Measurements from ENCODE around the gene PUM2. TPM values are rescaled to one million over a fixed set of nuclear protein-coding genes. Genes with fewer than 3 reads are reported as not detected.

The PUM2 gene
- total and polyA plus RNA-seq, 2 of the 13 experiments (the other 11 are each of a cell fraction or from before 2014, with no cell fraction given), result 69.6 to 69.8 TPM

GRCh38 chr2:20215183-20216040 lies 135.2 kb downstream of the PUM2 start (continued):
- TF ChIP-seq ERF (CRISPR knock-in tag; IDR thresholded peaks at IDR 0.05), result peak; percentile 96
- TF ChIP-seq REST (IDR thresholded peaks at IDR 0.05; ENCODE audit: borderline replicate concordance in 1 of 2, low read depth in 1 of 2, low read length in 2 of 2), result peak in 1 of 2 experiments; percentile 53; a peak in 1 of 4 replicates
- TF ChIP-seq ZFP62 (CRISPR knock-in tag; IDR thresholded peaks at IDR 0.05), result no peak
- no peak for TF ChIP-seq HNRNPLL (IDR thresholded peaks at IDR 0.05; ENCODE audit: low read depth, low read length, poor library complexity, severe bottlenecking)
- TF ChIP-seq HOXA3 (CRISPR knock-in tag; IDR thresholded peaks at IDR 0.05), result peak; percentile 97; the same call in 1 of the 2 replicates
- TF ChIP-seq ZNF382 (CRISPR knock-in tag; IDR thresholded peaks at IDR 0.05; ENCODE audit: borderline replicate concordance), result no peak
- TF ChIP-seq POLR2AphosphoS2 (IDR thresholded peaks at IDR 0.05; ENCODE audit: low read depth, low read length), result no peak
- TF ChIP-seq CREB3 (CRISPR knock-in tag; IDR thresholded peaks at IDR 0.05), result no peak
- TF ChIP-seq CENPT (CRISPR knock-in tag; IDR thresholded peaks at IDR 0.05; ENCODE audit: low read depth), result no peak
- peak; percentile 82 for TF ChIP-seq ZMYM4 (CRISPR knock-in tag; IDR thresholded peaks at IDR 0.05)
- TF ChIP-seq ZNF264 (CRISPR knock-in tag; IDR thresholded peaks at IDR 0.05), result 0 out of 2 replicates have a peak, but pooled peaks have one; percentile 57
- peak; percentile 59; the same call in 1 of the 2 replicates for TF ChIP-seq ZNF598 (CRISPR knock-in tag; IDR thresholded peaks at IDR 0.05; ENCODE audit: borderline replicate concordance)
- TF ChIP-seq GPN1 (CRISPR knock-in tag; IDR thresholded peaks at IDR 0.05; ENCODE audit: borderline replicate concordance), result no peak
- no peak for TF ChIP-seq ZNF572 (CRISPR knock-in tag; IDR thresholded peaks at IDR 0.05)
- TF ChIP-seq ZNF33A (CRISPR knock-in tag; IDR thresholded peaks at IDR 0.05; ENCODE audit: borderline replicate concordance), result no peak
- TF ChIP-seq ZNF749 (CRISPR knock-in tag; IDR thresholded peaks at IDR 0.05; ENCODE audit: borderline replicate concordance), result peak; percentile 82; the same call in 1 of the 2 replicates
- TF ChIP-seq MXD4 (CRISPR knock-in tag; IDR thresholded peaks at IDR 0.05), result peak; percentile 81
- TF ChIP-seq ZNF138 (CRISPR knock-in tag; IDR thresholded peaks at IDR 0.05; ENCODE audit: low read depth), result no peak
- no peak for TF ChIP-seq ZNF24 (IDR thresholded peaks at IDR 0.05)
- TF ChIP-seq MAFK (conservative IDR thresholded peaks at IDR 0.05 in 1 of 2, IDR thresholded peaks at IDR 0.05 in 1 of 2; ENCODE audit: low read length in 2 of 2), result 0 out of 4 replicates have a peak, but pooled peaks of 1 of the 2 experiments have one; percentile 15
- 0 out of 2 replicates have a peak, but pooled peaks have one; percentile 54 for TF ChIP-seq TP53 (CRISPR knock-in tag; conservative IDR thresholded peaks at IDR 0.05)
- no peak for TF ChIP-seq GLMP (CRISPR knock-in tag; IDR thresholded peaks at IDR 0.05; ENCODE audit: borderline replicate concordance)
- TF ChIP-seq NR3C1 (CRISPR knock-in tag; IDR thresholded peaks at IDR 0.05), result no peak
- peak; percentile 80; the same call in 1 of the 2 replicates for TF ChIP-seq BRD4 (CRISPR knock-in tag; IDR thresholded peaks at IDR 0.05)
- TF ChIP-seq KLF9 (CRISPR knock-in tag; IDR thresholded peaks at IDR 0.05; ENCODE audit: low read depth), result no peak
